ENCODE results near the gene PCDH15.

PCDH15 gene

DNA sequence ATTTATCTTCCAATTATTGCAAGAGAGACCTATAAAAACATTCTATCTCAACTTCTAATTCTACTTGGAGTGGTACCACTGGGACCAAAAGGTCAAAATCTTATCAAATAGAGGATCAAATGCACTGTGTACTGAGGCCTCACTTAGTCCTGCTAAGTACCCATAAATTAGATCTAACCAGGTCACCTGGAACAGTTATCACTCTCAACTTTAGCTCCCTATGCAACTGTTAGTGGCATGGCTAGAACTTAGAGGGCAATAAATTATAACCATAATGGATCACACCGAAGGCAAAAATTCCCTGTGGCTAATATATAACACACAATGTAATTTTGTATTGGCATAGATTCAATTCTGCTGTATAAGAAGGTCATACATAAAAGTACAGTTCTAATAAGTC lies 428.9 kb downstream of the PCDH15 start:
- H3K4me3 ChIP-seq (ENCODE audit: low read length): no peak overlapping the region
- no peak for DNase-seq (ENCODE audit: low read depth)
- no peak for TF ChIP-seq CTCF (conservative IDR thresholded peaks at IDR 0.05; ENCODE audit: low read length)

GRCh38 chr10:54368984-54369383 lies 432.0 kb downstream of the PCDH15 start:
- no peak overlapping the region for H3K4me3 ChIP-seq (ENCODE audit: low read length)
- TF ChIP-seq CTCF (conservative IDR thresholded peaks at IDR 0.05; ENCODE audit: low read length): no peak
- no peak for DNase-seq (ENCODE audit: low read depth)

DNA sequence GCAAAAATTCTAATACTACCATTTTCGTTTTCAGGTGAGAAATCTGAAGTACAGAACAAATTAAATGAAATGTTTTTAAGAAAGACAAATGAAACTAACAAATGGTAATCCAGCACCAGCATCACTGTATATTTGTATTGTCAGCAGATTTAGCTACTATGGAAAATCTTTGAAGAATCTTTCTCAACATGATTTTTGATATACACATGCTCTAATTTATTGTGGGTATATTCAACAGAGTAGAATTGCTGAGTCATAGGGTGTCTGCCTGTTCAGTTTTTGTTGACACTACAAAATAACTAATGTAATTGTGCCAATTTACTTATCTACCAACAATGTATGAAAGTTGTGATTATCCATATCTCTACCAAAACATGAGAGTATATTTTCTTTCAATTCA lies 437.6 kb downstream of the PCDH15 start:
- no peak overlapping the region for H3K4me3 ChIP-seq (ENCODE audit: low read length)
- no peak for TF ChIP-seq CTCF (conservative IDR thresholded peaks at IDR 0.05; ENCODE audit: low read length)
- DNase-seq (ENCODE audit: low read depth): no peak

DNA sequence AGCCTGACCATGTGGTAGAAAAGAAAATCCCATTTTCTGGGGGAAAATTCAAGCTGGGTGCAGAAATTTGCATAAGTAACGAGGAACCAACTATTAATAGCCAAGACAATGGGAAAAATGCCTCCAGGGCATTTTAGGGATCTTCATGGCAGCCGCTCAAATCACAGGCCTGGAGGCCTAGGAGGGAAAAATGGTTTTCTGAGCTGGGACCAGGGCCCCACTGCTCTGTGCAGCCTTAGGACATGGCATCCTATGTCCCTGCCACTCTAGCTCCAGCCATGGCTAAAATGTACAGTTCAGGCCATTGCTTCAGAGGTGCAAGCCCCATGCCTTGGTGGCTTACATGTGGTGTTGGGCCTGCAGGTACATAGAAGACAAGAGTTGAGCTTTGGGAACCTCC lies 459.0 kb downstream of the PCDH15 start:
- no peak overlapping the region for H3K4me3 ChIP-seq (ENCODE audit: low read length)
- TF ChIP-seq CTCF (conservative IDR thresholded peaks at IDR 0.05; ENCODE audit: low read length): no peak
- no peak for DNase-seq (ENCODE audit: low read depth)

DNA sequence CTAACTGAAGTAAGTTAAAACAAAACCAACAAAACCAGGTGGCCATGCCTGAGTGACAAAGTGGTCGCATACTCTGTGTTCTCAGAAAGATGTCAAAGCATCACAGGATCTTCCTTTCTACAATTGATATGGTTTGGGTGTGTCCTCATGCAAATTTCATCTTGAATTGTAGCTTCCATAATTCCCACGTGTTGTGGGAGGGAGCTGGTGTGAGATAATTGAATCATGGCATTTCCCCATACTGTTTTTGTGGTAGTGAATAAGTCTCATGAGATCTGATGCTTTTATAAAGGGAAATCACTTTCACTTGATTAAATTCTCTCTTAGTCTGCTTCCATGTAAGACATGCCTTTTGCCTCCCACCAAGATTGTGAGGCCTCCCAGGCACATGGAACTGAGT lies 465.7 kb downstream of the PCDH15 start:
- no peak for DNase-seq (ENCODE audit: low read depth)
- H3K4me3 ChIP-seq (ENCODE audit: low read length): no peak overlapping the region
- no peak for TF ChIP-seq CTCF (conservative IDR thresholded peaks at IDR 0.05; ENCODE audit: low read length)

GRCh38 chr10:54319341-54319740 lies 481.7 kb downstream of the PCDH15 start:
- no peak for TF ChIP-seq CTCF (conservative IDR thresholded peaks at IDR 0.05; ENCODE audit: low read length)
- no peak overlapping the region for H3K4me3 ChIP-seq (ENCODE audit: low read length)
- DNase-seq (ENCODE audit: low read depth): no peak

DNA sequence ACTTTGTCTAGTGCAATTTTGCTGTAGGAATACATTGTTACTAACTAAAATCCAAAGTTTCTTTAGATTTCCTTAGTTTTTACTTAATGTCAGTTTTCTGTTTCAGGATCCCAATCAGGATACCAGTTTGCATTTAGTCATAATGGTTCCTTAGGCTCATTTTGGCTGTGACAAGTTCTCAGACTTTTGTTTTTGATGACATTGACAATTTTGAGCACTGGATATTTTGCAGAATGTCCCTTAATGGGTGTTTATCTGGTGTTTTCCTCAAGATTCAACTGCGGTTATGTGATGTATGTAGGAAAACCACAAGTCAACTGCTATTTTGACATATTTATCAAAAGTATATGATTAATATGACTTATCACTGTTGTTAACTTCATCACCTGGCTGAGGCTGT lies 482.6 kb downstream of the PCDH15 start:
- no peak for DNase-seq (ENCODE audit: low read depth)
- no peak overlapping the region for H3K4me3 ChIP-seq (ENCODE audit: low read length)
- TF ChIP-seq CTCF (conservative IDR thresholded peaks at IDR 0.05; ENCODE audit: low read length): no peak

Data from AG10803 (cell line).